Fibroblast of villous mesenchyme (primary cell): ENCODE data around the gene MAMDC2. TPM values are rescaled to one million over a fixed set of nuclear protein-coding genes. Genes with fewer than 3 reads are reported as not detected.

ENCODE experiments used
- DNase-seq: peaks from one replicate; pipeline ENCODE4 v3.0.0-alpha.2; 2010; ENCODE audit warnings: low read depth
- H3K4me3 ChIP-seq: 2 replicates; pipeline ENCODE4 v1.5.1; 2011; ENCODE audit warnings: low read depth, mild to moderate bottlenecking, low read length
- total RNA-seq: library from RNA; depleted of rRNA; stranded (reverse); fragments of >200 nt; gene quantifications from 2 replicates; pipeline ENCODE4 v1.2.3, GENCODE V29; 2012
- TF ChIP-seq, protein P1 (sequence below): IDR thresholded peaks from 2 replicates; pipeline ENCODE4 v1.5.1; 2012; ENCODE audit warnings: low read depth, mild to moderate bottlenecking, low read length; ENCODE audit not compliant: insufficient read depth

The MAMDC2 gene
- total RNA-seq, 1 donor = 22.9 TPM

DNA sequence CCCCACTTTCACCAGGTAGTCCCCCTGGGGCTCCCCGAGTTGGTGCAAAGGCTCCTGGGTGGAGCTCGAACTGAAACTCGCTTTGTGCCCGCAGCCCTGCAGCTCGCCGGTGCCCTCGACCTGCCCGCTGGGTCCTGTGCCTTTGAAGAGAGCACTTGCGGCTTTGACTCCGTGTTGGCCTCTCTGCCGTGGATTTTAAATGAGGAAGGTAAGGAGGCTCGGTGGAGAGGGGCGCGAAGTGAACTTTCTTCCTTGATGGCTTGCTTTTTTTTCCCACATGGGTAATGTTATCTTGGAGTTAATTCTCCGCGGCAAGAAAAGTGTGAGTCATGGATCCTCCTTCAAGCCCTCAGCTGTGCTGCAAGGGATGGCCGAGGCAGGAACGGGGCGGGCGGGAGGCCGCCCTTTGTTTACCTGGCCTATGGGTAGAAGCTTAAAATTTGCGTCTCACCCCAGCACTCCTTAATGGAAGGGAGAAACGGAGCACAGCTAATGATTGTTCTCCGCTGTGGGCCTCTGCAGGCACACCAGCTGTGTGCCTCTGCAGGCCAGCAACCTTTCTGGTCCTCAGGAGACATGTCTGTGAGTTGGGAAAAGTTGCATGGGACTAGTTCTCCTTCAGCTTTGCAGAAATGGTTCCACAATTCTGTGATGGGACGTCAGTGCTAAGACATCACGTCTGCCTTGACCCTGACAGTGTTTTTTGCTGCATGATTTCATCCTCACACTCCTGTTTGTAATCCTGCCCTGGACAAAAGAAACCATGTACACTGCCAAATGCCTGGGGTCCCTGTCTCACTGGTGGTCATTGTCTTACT lies 1.1 kb downstream of the MAMDC2 start:
- H3K4me3 ChIP-seq = peak overlapping the region; percentile 61
- TF ChIP-seq, protein P1, sequence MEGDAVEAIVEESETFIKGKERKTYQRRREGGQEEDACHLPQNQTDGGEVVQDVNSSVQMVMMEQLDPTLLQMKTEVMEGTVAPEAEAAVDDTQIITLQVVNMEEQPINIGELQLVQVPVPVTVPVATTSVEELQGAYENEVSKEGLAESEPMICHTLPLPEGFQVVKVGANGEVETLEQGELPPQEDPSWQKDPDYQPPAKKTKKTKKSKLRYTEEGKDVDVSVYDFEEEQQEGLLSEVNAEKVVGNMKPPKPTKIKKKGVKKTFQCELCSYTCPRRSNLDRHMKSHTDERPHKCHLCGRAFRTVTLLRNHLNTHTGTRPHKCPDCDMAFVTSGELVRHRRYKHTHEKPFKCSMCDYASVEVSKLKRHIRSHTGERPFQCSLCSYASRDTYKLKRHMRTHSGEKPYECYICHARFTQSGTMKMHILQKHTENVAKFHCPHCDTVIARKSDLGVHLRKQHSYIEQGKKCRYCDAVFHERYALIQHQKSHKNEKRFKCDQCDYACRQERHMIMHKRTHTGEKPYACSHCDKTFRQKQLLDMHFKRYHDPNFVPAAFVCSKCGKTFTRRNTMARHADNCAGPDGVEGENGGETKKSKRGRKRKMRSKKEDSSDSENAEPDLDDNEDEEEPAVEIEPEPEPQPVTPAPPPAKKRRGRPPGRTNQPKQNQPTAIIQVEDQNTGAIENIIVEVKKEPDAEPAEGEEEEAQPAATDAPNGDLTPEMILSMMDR = no peak
- peak; percentile 52 for DNase-seq

DNA sequence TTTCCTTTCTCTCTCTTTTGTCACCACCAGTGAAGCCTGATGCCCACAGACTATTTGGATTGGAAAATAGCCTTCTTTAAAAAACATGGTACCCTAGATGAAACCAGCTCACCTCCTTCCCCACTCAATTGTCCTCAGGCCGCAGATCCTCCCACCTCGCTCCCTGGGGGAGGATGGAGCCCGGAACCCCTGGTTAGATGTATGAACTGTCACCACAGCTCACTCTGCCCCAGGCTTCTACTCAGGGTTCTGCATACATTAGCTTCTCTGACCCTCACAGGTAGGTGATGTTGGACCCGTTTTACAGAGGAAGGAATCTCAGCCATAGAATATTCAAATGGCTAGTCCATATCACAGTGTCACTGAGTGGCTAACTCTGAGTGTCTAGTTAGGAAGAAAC lies 1.8 kb downstream of the MAMDC2 start:
- DNase-seq = no peak
- no peak overlapping the region for H3K4me3 ChIP-seq
- TF ChIP-seq, protein P1 = no peak

DNA sequence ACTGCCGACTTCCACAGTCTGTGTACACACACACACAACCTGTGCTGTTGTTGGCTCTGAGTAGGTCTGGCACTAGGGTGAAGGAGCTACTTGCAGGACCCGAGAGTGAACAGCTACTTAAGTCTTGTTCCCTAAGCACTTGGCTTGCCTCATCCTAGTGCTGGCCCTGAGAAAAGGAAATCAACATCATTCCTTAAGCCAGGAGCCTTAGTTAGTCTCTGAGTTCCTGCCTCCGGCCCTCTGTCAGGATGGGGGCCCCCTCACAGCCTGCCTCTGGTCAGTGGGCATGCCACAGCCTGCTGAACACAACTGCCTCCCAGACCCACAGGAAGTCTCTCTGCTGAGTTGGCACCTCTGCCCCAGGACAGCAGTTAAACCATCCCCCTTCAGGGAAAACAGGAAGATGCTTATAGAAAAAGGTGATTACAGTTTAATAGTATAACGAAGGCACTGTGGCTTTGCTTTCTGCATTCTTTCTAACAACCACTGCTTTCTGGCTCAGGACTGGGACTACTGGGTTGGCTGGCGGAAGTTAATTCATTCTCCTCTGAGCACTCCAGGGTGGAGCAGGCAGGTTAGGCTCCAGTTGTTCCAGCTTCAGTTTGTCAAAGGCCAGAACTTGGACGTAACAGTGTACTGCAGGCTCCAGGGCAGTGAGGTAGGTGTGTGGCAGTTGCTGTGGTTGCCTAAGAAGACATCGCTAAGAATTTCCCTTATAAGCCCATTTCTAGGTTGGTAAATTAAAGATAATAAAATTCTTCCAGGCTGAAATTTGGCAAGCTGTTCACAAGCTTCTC lies 2.8 kb downstream of the MAMDC2 start:
- no peak overlapping the region for H3K4me3 ChIP-seq
- TF ChIP-seq, protein P1 = no peak
- DNase-seq = peak; percentile 6

DNA sequence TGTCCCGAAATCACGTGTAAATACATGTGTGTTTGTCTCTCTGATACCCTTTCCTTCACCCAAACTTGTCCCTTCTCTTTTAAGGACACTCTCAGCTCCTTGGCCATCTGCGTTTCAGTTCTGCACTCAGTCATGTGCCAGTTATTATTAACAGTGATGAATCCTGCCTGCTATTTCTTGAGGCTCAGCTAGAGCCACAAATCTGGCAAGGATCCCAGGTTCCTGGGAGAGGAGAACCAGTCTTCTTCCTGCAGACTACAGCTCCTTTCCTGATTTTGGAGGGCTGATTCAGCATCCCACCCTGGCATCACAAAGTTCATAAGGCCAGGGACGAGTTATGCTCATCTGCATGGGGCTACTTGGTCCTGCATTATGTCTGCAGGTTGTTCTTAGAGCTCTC lies 5.6 kb downstream of the MAMDC2 start:
- peak; percentile 68 for DNase-seq
- H3K4me3 ChIP-seq = no peak overlapping the region
- TF ChIP-seq, protein P1 = no peak

DNA sequence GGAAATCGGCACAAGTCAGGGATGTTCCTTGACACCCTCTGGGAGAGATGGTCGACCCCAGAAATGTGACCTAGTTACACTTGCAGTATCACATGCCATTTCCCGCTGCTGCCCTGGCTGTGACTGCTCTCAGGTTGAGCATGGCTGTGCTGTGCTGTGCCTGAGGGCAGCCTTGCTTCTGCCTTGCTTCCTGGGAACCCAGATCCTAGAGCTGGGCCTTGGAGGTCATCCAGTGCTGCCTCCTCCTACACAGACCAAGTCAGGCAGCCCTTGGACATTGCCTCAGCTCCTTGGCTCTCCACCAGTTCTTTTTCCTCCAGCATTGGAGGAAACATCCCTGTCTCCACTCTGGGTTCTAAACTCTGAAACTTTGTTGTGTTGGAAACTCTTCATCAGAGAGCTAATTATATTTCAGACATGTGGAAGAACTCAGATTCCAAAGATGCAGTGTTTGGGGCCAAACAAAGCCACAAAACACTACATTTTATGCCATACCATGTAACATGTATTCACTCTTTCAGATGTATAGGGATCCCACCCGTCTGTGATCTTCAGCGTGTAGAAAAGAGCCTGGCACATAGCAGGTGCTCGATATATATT lies 6.1 kb downstream of the MAMDC2 start:
- no peak overlapping the region for H3K4me3 ChIP-seq
- TF ChIP-seq, protein P1 = no peak
- DNase-seq = peak; percentile 73

DNA sequence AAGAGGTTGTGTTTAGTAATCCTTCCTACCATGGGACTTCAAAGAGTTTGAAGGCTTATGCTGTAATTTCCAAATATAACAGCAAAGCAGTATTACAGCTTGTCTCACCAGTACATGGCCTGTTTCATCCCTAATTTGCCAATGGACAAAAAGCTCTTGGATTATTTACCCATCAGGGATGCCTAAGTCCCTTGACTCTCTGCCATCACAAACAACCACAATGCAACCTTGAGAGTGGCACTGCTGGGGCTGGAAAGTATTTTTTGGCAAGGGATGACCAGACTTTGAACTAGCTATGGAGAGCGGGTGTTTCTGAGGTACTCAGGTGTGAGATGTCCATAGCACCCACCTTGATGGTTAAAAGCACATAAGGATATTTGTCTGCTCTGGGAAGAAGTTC lies 9.1 kb downstream of the MAMDC2 start:
- H3K4me3 ChIP-seq = no peak overlapping the region
- no peak for DNase-seq

More for the DNA sequence above, 9.1 kb downstream of the MAMDC2 start:
- TF ChIP-seq, protein P1 = no peak
